Measurements from ENCODE around the gene RTRAF. TPM values are rescaled to one million over a fixed set of nuclear protein-coding genes. Genes with fewer than 3 reads are reported as not detected.

RTRAF gene
- total and polyA plus RNA-seq, 9 of the 15 experiments (the other 6 are each of a cell fraction or from before 2014, with no cell fraction given): 126 to 204 (median 155) TPM

GRCh38 chr14:52044791-52045522 is 55.6 kb downstream of the RTRAF start (continued):
- TF ChIP-seq CHD7 (IDR thresholded peaks at IDR 0.05; ENCODE audit: low read depth, low read length) (no peak), SMARCE1 (IDR thresholded peaks at IDR 0.05) (no peak), ZNF408 (CRISPR knock-in tag; IDR thresholded peaks at IDR 0.05; ENCODE audit: low read depth) (no peak), ZBTB2 (IDR thresholded peaks at IDR 0.05) (no peak), HOMEZ (CRISPR knock-in tag; IDR thresholded peaks at IDR 0.05) (no peak), U2AF1 (optimal IDR thresholded peaks at IDR 0.05; ENCODE audit: low read depth, low read length) (no peak), TBP (optimal IDR thresholded peaks at IDR 0.05; ENCODE audit: low read depth, low read length) (no peak)

Measured in K562 (cell line).